GM21515 (cell line): ENCODE data around the gene KLHL3.

Source experiments
- ATAC-seq: cut with Tn5 transposase; IDR thresholded peaks from one replicate; pipeline ENCODE4 v1.9.1; 2021; ENCODE audit not compliant: unreplicated experiment

Gene KLHL3

DNA sequence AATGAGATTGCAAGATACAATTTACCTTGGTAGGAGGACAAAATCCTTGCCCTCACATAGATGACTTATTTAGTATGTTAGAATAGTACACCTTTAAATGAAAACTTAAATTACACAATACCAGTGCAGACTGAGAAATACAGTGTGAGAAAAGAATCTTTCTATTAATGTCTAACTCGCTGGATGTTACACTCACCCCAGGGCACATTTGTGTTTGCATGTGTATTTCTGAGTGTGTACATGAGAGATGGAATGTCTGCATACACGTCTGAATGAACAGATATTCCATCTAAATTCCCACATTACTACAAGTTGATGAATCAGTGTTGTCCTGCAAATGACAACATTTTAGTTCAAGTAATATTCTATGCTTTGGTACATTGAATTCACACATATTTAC lies 99.8 kb downstream of the KLHL3 start:
- ATAC-seq = no peak

DNA sequence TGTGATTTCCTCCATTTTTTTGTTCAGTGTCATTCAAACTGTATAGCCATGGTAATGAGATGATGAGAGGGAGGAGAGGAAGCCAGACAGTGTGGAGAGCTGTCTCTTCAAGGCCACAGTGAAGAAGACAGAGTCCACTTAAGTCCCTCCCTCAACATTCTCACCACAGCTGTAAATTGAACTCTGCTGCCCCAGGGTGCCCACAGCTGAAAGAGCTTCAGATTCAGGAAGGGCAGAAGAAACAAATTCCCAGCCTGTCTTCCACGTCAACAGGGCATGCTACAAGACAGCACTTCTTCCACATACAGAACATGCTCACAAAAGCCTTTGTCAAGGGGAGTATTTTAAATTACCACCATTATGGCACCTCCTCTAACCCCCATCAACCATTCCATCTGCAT lies 100.4 kb downstream of the KLHL3 start:
- ATAC-seq = no peak

DNA sequence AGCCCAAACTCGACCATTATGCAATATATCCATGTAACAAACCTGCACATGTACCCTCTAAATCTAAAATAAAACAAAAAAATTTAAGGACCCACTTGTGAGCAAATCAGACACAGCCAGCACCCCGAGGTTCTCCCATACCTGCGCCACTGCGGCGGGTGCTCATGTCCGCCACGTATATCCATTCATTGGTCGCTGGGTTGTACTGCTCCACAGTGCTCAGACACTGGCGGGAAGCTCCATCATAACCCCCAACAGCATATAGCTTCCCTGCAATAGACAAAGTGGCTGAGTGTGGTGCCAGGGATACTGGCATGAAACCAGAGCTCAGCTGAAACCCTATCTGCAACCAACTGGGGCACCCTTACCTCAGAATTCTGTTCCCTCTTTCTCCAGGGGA lies 102.0 kb downstream of the KLHL3 start:
- no peak for ATAC-seq

DNA sequence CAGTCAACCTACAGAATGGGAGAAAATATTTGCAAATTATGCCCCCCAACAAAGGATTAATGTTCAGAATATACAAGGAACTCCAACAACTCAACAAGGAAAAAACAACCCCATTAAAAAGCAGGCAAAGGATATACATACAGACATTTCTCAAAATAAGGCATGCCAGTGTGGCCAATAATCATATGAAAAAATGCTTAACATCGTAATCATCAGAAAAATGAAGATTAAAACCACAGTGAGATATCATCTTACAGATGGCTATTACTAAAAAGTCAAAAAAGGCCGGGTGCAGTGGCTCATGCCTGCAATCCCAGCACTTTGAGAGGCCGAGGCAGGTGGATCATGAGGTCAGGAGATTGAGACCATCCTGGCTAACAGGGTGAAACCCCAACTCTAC lies 103.2 kb downstream of the KLHL3 start:
- ATAC-seq = no peak

DNA sequence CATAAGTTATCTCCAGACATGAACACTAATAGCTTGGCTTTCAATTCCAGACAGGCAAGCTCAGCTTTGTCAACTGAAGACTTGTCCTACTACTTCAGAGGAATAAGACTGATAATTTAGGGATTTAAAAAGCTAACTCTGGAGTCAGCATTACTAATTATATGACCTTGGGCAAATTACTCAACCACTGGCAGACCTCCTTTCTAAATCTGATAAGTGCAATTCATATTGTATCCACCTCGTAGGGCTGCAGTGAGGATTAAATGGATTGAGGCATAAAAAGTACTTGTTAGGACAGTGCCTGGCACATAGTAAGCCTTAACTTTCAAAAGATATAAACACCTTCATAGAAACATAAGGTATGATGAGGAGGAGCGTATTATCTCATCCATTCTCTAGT lies 104.4 kb downstream of the KLHL3 start:
- ATAC-seq = no peak

DNA sequence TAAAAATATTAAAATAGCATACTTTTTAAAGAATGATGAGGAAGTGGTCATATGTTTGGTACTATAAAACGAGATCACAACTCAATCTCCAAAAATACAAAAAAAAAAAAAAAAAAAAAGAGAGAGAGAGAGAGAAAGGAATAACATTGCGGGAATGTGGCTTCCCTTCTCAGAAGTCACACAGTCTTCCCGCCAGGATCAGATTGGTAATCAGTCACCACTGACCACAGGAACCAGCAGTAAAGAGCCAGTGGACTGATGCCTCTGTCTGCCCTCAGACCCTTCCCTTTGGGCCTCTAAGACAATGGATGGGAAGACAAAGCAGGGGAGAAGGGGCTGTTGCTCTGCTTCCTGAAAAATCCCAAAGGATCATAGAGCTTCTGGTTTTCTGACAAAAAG lies 104.9 kb downstream of the KLHL3 start:
- ATAC-seq = no peak

DNA sequence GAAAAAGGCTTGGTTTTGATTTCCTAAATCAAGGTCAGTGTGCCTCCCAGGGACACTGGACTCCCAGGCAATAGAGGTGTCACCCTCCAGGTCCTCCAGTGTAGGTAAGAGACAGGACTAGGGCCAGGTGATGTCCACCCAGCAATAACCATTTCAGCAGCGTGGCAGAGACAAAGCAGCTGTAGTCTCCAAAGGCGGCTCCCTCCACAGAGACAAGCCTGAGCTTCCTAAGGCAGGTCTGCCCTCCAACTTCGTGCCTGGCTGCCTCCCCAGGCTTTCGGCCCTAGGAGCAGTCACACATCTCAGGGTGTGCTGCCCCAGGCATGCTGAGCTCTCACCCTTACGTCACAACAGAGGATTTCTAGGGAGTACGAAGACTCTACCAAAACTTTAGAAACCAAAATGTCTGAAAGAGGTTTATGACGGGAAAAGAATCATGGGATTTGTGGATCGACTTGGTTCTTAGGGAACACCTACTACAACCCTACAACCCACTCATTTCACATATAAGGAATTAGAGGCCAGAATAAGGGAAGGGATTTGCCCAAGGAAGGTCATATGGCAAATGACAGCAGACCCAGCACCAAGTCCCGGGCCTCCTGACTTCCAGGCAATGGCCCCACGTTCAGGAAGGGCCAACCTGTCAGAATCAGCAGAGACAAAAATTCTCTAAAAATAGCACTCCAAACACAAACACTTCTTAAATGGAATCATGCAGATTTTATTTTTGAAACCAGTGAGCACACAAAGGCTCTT lies 105.5 kb downstream of the KLHL3 start:
- no peak for ATAC-seq

DNA sequence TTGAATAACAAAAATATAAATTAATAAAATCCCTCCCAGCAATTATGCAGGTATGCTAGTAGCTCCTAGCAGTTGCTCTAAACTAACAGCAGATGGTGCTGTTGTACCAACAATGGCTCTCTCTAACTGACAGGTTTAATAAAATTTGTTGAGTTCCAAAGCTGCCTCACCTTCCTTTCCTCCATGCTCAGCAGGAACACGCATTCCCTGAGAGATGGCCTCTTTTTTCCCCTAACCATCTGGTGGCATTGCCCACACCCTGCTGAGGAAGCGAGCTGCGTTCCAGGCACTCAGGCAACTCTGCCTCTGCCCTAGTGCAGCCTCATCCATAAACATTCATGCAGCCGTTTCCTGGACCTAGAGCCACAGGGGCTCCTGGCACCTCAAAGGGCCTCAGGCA lies 106.2 kb downstream of the KLHL3 start:
- peak; percentile 62 for ATAC-seq

DNA sequence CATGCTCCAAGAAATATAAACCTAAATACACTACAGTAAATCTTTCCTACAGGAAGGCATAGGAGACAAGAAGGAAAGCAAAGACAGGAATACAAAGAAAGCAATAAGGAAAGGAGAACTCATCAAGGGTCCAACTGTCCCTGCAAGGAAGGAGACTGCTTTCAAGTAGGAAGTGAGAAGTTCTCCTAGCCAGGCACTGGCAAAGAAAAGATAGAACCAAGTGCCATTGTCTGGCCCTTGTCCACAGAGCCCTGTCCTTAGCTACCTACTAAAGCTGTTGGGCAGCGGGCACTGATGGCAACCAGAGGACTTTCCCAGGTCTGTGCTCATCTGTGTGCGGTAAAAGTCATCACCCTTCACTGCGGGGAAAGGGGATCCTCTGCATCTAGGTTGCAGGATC lies 108.2 kb downstream of the KLHL3 start:
- no peak for ATAC-seq

DNA sequence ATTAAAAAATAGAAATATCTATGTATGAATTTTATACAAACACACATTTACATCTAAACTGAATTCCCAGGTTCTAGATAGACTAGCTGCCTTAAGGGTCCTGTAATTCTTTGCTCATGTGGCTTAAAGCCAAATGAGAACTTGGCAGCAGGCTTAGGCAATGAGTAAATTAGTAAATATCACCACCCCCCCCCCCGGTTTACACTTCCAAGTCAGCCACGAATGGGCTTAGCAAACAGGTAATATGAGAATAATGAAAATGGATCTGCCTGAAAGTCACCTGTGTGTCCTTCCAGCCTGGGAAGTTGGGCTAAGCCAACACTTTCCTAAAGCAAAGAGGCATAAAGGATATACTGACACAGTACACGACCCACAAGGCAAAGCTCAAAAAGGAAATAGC lies 108.6 kb downstream of the KLHL3 start:
- no peak for ATAC-seq

DNA sequence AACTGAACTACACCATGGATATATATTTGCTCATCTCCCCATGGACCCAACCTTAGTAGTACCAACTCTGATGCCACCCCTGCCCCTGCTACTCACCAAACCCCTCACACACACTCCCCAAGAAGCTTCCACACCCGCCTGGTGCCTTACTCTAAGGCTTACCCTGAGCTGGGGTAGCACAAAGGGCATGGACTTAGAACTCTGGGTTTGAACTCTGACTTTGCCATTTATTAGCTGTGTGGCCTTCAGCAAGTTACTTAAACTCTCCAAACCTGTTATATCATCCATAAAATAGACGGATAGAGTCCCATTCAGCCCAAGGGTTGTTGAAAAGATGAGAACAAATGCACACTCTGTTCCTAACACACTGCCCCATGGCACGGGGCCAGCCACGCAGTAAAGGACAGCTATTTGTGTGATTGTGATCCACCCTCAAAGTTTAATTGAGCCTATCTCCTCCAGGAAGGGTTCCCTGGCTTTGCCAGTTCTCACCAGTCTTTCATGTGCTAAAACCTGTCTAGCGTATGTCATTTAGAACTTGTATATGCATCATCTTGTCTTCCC lies 111.0 kb downstream of the KLHL3 start:
- no peak for ATAC-seq

DNA sequence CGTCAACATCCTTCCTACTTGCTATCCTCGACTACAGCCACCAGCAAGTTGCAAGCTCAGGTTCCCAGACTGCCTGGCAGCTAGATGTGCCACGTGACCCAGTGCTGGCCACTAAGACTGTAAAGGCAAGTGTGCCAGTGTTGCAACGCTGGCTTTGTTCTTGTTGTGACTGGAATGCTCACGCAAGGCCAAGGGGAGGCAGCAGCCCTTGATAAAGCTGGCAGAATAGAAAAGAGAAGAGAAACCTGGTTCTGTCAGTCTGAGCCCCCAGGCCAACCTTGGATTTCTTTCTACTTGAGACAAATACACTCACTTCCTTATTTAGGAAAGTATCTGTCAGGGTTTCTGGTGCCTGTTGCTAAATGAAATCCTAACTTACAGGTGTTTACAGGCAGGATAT lies 113.0 kb downstream of the KLHL3 start:
- no peak for ATAC-seq

DNA sequence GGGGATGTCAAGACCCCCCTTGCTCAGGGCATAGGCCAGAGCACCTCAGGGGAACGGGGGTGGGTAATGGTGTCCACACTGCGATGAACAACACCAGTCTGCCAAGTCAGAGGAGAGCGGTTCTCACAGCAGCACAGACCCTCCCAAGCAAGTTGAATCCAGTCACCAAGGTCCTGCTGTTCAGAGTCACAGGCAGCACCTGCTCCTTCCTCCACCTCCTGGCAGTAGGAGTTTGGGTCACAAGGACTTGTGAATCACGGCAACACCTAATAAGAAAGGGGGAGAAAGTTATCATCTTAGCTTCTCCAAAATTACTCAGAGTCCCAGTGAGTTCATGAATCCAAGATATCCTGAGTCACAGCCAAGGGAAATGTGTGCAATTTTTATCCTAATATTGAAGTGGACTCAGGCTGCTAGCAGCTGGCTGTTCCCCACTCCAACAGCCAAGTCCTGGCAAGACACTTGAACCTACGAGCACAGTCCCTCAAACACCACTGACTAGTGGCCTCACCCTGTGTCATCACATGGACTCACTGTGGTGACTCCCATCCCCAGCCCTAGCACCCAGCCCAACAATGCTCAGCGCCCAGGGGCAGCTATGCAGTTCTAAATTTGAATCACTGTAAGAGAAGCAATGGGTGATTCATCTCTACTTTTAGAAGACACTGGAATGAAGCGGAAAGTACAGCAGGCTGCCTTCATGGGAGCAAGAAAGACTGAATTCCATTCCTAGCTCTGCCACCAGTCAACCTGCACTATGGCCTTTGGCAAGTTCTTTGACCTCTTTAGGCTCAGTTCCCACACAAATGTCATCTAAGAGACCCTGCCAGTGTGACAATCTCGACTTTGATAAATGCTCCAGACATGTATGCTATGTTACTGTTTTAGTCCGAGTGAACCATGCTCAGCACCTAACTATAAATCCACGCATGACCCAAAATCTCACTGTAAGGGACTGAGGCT lies 113.7 kb downstream of the KLHL3 start:
- no peak for ATAC-seq

DNA sequence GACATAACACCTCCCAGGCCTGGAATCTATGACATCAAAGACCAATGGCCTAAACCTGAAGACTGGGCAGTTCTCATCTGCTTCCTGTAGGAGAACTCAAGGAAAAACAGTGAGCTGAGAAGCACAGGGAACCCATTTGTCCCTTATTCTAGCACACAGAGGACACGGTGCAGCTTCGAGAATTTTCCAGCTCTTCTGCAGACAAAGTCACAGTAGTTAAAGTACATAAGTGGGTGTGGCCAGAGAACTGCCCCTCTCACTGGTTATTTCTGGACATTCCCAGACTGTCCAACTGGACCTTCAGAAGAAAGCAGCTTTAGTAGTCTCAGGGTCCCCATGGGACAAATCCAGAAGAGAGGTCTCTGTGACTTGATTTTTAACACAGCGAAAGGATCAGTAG lies 114.6 kb downstream of the KLHL3 start:
- ATAC-seq = no peak

DNA sequence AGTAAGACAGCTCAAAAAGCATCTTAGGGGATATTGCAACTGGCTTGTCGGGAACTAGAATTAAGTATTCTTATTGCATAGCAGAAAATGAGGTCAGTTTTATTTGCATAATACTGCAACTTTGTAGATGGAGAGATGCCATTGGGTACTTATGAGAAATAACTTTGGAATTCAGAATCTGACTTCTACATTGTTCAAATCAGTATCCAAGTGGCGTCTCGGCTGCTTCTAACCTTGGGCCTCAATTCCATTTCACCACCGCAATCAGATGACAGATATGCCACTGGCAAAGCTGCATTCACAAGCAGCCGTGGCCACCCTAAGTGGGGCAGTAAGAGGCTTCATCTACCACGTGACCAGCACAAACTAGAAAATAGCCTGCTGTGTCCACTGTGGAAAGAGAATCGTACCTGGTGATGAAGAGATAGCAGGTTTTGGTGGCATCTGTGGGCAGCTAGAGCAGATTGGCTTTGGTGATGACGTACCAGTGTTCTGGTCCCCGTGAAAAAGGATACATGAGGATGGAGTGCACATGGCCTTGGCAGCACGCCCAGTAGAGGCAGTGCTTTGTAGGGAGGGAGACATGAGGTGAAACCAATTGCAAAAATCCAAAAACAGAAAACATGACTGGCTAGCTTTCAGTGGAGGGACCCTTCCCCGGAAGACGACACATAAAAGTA lies 116.6 kb downstream of the KLHL3 start:
- no peak for ATAC-seq

DNA sequence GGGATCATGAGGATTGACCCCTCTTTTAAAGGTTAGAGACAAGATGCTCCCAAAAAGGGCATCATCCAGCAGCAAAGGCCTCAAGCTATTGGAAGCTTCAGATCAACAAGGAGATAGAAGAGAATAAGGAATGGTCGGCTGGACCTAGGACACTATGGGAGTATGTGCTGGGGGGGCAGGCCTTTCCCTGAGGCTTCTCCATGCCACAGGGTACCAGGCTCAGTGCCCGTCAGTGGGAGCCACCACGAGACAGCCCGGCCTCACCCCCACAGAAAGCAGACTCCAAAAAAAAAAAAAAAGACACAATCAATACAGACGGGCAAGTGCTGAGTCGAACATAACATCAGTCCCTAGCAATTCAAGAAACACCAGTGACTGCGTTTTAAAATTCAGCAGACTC lies 117.4 kb downstream of the KLHL3 start:
- no peak for ATAC-seq

DNA sequence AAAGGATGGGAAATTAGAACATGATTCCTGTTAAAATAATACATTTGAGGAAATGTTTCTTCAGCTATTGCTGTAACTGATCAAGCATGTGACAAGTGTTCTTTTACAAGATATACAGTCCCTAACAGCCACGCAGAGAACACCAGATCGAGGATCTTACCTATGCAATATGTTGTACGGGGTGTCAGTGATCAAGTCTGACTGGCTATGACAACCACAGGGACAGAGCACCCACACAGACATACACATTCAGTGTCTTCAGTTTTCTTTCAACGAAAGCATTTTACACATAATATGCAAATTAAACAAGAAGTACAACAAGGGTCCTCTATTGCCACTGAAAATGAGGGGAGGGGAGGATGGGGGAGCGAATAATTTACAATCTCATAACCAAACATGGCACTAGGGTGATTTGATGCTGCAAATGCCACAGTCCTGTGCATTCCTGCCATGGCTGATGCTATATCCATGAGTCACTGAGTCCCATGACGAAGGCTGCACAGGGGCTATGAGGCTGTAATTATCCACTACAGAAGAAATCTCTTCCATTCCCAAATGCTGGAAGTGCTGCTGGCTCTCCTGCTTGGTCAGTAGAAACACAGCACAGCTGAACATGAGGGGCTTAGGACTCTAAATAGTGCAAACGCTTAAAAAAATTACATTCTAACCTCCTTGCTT lies 118.2 kb downstream of the KLHL3 start:
- no peak for ATAC-seq

DNA sequence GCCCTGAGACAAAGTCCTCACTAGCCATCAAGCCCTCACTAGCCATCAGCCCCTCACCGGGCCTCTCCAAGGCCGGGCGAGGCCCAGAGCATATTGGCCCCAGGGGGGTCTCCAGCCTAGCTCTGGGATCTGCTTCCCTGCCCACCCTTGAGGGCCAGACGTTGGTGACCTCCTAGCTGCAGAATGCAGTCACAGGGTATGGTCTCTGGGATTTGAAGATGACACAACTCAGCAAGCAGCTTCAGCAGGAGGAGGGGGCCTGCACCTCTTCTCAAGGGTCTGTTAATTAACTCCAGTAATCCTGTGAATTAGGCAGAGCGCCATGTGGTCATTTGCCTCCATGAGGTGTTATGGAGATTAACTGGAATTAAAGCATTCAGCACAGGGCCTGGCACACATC lies 119.8 kb downstream of the KLHL3 start:
- ATAC-seq = no peak

DNA sequence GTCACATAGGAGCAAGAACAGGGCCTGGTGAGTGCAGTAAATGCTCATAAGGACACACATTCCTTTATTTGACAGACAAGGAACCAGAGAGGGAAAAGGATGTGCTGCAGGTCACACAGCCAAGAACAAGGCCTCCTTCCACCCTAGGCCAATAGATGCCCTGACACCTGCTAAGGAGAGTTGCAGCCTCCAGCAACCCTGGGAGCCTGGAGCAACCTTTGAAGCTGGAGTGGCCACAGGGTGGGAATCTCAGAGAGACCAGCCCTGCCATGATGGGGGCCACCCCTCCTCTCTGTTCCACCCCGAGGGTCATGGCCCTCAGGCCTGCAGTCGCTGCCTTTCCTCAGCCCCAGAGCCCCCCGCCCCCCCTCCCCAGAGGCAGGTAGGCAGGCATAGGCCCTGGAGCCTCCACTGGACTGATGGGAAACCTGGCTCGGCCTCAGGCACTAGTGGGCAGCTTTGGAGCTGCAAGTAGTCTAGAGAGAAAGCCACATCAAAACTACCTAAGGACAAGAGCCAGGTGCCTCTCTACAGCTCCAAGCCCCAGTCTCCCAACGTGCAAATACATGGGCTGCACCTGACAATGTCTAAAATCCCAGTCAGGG lies 120.6 kb downstream of the KLHL3 start:
- ATAC-seq = no peak

DNA sequence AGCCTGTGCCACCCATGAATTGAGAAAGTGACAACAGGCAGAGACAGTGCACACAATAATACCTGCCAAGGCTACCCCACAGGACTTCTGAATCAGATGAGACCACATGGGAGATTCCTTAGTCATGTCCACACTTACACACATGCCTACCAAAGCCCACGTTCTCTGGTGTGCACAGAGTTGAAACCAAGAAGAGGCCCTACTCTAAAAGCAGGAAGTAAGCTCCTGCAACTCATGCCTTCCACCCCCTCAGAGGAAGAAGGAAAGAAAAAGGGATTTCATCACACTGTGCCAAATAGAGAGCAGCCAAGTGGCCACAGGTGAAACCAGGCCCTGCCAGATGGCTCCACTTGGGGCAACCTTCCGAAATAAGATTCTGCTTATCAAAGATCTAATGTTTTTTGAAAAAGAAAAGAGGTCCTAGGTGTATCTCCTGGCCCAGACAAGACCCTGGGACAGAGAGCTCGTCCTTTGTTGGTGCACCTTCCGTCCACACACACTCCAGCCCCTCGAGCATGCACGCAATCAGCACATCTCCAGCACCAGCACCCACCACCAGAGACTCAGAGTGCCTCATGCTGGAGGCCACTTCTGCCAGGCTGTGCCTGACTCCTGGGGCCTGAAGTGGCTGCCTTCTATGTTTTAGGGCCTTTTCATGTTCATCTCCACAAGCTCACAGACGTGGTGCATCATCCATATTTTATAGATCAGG lies 122.2 kb downstream of the KLHL3 start:
- ATAC-seq = no peak
